GM18951 (cell line): Measurements from ENCODE around the gene RSPH9.

ENCODE experiments used
- POLR2A ChIP-seq: IDR thresholded peaks from 4 replicates; pipeline ENCODE4 v1.6.1; 2011; ENCODE audit warnings: mild to moderate bottlenecking; ENCODE audit not compliant: insufficient read length, insufficient read depth; ENCODE audit errors: extremely low read depth
- in situ Hi-C: fragments of 300-500 bp; cut with MboI; formaldehyde crosslinking; loops from one replicate; pipeline ENCODE4 v1.12.0; 2022; ENCODE audit warnings: low sequenced_read_pairs, mixed read lengths, inconsistent platforms; ENCODE audit not compliant: unreplicated experiment

RSPH9 gene

DNA sequence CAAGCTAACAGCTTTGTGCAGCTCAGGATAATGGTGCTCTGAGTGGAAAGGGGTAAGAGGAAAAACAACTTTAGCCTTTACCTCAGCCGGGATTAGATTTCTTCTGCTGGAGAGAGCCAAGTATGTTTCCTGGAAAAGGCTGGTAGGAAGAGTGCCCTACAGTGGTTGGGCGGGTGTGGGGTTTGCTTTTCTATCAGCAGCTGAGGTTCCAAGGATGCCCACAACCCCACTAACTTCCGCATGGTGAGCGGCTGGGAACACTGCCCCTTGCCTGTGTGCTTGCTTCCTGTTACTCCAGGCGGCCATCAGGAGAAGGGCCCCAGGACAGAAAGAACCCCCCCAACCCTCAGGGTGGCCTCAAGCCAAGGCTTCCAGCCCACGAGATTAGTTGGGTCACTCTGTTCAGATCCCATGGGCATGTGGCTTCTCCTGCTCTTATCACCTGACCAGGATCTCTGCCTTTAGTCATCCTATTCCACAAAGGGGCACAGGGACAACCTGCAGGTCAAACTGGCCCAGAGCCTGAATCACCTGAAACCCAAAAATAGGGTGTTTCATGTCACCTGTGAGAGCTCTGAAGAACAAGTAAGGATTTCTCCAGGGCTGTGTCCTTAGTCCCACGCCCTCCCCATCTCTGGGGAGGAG lies 32.2 kb downstream of the RSPH9 start:
- in situ Hi-C loops = no loop called here
- no peak for TF ChIP-seq POLR2A

- in situ Hi-C loops = no loop called here
- no peak for TF ChIP-seq POLR2A
These were observed 32.9 kb downstream of the RSPH9 start for GRCh38 chr6:43677759-43678158.

DNA sequence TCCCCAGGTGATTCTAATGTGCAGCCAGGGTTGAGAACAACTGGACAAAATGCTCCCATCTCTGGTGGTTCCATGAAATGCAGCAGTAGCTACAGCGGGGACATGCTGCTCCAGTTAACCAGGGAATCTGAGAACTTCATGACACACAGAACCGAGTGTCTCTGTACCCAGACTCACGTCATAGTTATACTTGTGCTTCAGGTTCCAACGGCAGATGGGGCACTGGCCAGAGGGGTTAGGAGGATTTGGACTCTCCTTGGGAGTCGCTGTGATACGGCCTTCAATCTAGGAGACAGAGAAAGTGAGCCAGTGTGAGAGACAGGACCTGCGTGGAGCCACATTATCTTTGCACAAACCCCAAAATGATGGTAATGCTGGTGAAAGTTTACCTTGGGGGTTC lies 33.5 kb downstream of the RSPH9 start:
- in situ Hi-C loops = no loop called here
- no peak for TF ChIP-seq POLR2A

DNA sequence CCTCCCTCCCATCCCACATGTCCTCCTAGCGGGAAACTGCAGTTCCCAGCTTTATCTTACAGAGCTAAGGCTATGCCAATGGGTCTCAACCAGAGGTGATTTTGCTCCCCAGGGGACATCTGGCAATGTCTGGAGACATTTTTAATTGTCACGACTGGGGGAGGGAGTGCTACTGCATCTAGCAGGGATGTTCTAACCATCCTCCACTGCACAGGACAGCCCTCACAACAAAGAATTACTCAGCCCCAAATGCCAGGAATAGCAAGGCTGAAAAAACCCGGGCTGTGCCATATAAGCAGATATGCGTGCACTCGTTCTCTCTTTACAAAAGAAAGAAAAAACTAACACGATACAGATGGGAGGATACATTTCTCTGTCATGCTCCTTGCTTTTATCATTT lies 34.2 kb downstream of the RSPH9 start:
- TF ChIP-seq POLR2A = no peak

GRCh38 chr6:43680308-43681200 lies 35.7 kb downstream of the RSPH9 start:
- no peak for TF ChIP-seq POLR2A
- in situ Hi-C loops = no loop called here

More for the DNA sequence above, 34.2 kb downstream of the RSPH9 start:
- in situ Hi-C loops = no loop called here

DNA sequence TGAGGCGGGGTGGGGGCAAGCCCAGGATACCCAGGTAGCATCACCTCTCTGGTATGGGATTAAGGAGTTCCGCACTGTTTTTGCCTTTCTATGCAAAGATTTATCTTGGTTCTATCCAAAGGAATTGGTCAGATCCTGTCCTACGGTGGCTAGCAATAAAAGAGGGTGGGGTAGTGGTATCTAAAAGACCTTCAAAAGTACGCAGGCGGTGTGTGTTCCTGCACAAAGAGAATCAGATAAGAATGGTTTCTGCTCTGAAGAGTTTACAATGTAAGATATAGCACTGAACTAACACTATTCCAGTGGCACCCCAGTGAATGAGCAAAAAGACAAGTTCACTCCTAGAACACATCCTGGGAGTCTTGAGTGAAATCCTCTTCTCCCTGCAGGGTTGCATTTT lies 36.5 kb downstream of the RSPH9 start:
- in situ Hi-C loops = no loop called here
- no peak for TF ChIP-seq POLR2A

DNA sequence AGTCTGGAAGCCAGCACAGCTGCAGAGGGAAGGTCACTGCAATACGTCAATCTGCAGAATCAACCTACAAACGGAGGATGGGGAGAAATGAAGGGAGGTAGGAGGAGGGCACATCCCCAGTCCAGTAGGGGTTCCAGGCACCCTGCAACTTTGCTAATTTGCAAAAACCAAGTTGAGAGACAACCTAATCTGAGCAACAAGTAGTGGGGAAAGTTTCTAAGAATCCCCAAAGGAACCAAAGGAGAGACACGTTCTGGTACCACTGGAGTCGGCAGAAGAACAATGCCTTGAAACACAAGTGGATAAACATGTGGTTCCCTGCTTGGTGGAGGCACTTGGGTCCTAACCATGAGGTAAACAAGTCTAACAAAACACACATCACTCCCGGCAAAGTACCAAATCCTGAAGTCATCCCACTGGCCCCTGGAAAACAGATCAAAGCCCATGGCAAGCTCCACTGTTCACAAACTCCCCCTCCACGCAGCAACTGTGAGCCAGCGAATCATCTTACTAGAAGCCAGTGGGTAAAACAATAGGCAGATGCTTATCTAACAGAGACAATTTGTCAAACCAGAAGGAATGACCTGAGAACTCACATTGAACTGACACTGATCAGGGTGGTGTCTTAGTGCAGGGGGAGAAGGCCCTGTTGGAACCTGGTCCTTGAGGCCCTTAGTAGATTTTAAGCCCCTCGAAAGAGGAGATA lies 38.0 kb downstream of the RSPH9 start:
- no peak for TF ChIP-seq POLR2A
- in situ Hi-C loops = no loop called here

DNA sequence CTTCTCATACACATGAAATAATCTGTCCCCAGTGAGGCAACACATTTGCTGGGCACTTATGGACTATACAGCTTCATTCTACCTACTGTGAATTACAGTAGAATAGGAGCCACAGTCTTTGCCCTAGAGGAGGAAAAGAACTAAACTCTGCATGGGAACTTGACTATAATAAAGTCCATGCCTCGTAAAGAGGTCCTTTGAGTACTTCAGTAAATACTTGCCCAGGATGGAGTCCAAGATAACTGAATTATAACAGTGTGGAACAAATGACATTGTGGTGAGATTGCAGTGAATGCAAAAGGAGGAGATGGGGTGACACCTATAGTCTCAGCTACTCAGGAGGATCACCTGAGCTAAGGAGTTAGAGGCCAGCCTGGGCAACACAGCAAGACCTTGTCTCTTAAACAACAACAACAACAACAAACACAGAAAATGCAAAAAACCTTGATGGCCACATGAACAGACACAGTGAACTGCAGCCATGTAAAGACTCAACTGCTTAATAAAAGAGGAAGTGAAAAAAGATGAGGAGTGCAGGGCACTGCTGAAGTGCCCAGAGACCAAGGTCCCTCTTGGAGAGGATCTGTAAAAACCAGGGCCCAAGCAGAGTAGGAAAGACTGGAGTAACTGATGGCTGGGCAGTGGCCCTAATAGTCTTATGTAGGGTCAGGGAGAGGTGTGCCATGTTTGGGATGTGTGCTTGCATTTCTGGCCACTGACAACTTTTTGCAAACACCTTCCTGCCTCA lies 39.0 kb downstream of the RSPH9 start:
- in situ Hi-C loops = no loop called here
- TF ChIP-seq POLR2A = no peak

DNA sequence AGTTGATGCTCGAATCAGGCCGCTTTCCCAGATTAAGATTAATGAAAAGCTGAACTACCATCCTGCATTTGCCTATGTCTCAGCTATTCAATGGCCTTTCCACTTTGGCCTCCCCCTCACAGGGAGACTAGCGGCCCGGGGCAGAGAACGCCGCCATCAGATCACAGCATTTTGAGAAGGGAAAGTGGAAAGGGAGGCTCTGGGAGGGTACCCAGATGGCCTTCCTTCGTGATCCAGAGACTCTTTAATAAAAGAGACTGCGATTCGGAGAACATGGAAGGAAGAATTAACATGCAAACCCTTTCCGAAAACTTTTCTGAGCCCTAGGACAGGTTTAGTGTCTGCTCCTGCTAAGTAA lies 42.2 kb downstream of the RSPH9 start:
- TF ChIP-seq POLR2A = no peak
- in situ Hi-C loops = no loop called here

GRCh38 chr6:43687437-43688347 lies 42.9 kb downstream of the RSPH9 start, which contains the start of gene MRPS18A:
MRPS18A (minus strand) TSS chr6:43687791; CDS start chr6:43687779, 12 bp downstream.
- peak; percentile 87 for TF ChIP-seq POLR2A
- in situ Hi-C loops = no loop called here

GRCh38 chr6:43689421-43689820 lies 44.6 kb downstream of the RSPH9 start:
- in situ Hi-C loops = no loop called here
- no peak for TF ChIP-seq POLR2A

GRCh38 chr6:43695215-43695966 lies 50.6 kb downstream of the RSPH9 start:
- in situ Hi-C loops = no loop called here
- TF ChIP-seq POLR2A = no peak

- no peak for TF ChIP-seq POLR2A
- in situ Hi-C loops = no loop called here
These were observed 51.1 kb downstream of the RSPH9 start for GRCh38 chr6:43695967-43696291.
